ENCODE results near the gene FUT7. TPM values are rescaled to one million over a fixed set of nuclear protein-coding genes. Genes with fewer than 3 reads are reported as not detected.

FUT7 gene
- total RNA-seq, 2 donors from 2014 or later: 1.4 to 1.6 TPM

- ATAC-seq (no peak), DNase-seq (ENCODE audit: low spot score in 2 of 2) (no peak)
- no peaks in the 10 kb centered on the region for H3K36me3 Mint-ChIP-seq
- no peaks in the 10 kb centered on the region for H3K9me3 Mint-ChIP-seq
- peak overlapping the region; percentile 68 to 71 for H3K27ac Mint-ChIP-seq
Observed at GRCh38 chr9:136992819-136993369, 39.0 kb downstream of the FUT7 start.

- peak within 1 kb of the TSS; percentile 68 to 71 for H3K27ac Mint-ChIP-seq
- no peaks in the 10 kb centered on the region for H3K9me3 Mint-ChIP-seq
- H3K36me3 Mint-ChIP-seq: no peaks in the 10 kb centered on the region
- peak; percentile 95 to 98 for DNase-seq (ENCODE audit: low spot score in 2 of 2)
- peak; percentile 91 to 95 for ATAC-seq
Observed at GRCh38 chr9:136991993-136992818, 39.7 kb downstream of the FUT7 start, which contains the start of gene PAXX. Gene PAXX (plus strand): TSS chr9:136992422. CDS start chr9:136992444, 22 bp downstream.

GRCh38 chr9:136990242-136990911, 41.5 kb downstream of the FUT7 start:
- Mint-ChIP-seq H3K27ac (peak overlapping the region in 1 of 2 donors; percentile 71), H3K9me3 (no peaks in the 10 kb centered on the region), H3K36me3 (no peaks in the 10 kb centered on the region)
- ATAC-seq (no peak), DNase-seq (ENCODE audit: low spot score in 2 of 2) (no peak)

- no peak for DNase-seq (ENCODE audit: low spot score in 2 of 2)
- no peaks in the 10 kb centered on the region for H3K9me3 Mint-ChIP-seq
- no peak for ATAC-seq
- no peak overlapping the region for H3K27ac Mint-ChIP-seq
- peaks cover 0 to 3% of the 10 kb centered on the region in 2 donors for H3K36me3 Mint-ChIP-seq
Observed at GRCh38 chr9:136988872-136989271, 43.0 kb downstream of the FUT7 start.

- peaks cover 0 to 6% of the 10 kb centered on the region in 2 donors for H3K36me3 Mint-ChIP-seq
- DNase-seq (ENCODE audit: low spot score in 2 of 2) (no peak), ATAC-seq (no peak)
- no peak overlapping the region for H3K27ac Mint-ChIP-seq
- H3K9me3 Mint-ChIP-seq: no peaks in the 10 kb centered on the region
Observed at GRCh38 chr9:136985853-136986252, 46.0 kb downstream of the FUT7 start.

GRCh38 chr9:136985027-136985602, 46.8 kb downstream of the FUT7 start:
- Mint-ChIP-seq H3K36me3 (peaks cover 0 to 6% of the 10 kb centered on the region in 2 donors), H3K27ac (no peak overlapping the region), H3K9me3 (no peaks in the 10 kb centered on the region)
- no peak for DNase-seq (ENCODE audit: low spot score in 2 of 2)
- no peak for ATAC-seq

- DNase-seq (ENCODE audit: low spot score in 2 of 2) (no peak), ATAC-seq (no peak)
- peaks cover 0 to 6% of the 10 kb centered on the region in 2 donors for H3K36me3 Mint-ChIP-seq
- no peaks in the 10 kb centered on the region for H3K9me3 Mint-ChIP-seq
- no peak overlapping the region for H3K27ac Mint-ChIP-seq
Observed at GRCh38 chr9:136984464-136985026, 47.3 kb downstream of the FUT7 start.

- DNase-seq (ENCODE audit: low spot score in 2 of 2) (no peak), ATAC-seq (no peak)
- H3K36me3 Mint-ChIP-seq: peaks cover 0 to 6% of the 10 kb centered on the region in 2 donors
- no peak overlapping the region for H3K27ac Mint-ChIP-seq
- H3K9me3 Mint-ChIP-seq: no peaks in the 10 kb centered on the region
Observed at GRCh38 chr9:136983656-136984314, 48.1 kb downstream of the FUT7 start.

GRCh38 chr9:136983167-136983566, 48.7 kb downstream of the FUT7 start:
- no peak for ATAC-seq
- Mint-ChIP-seq H3K27ac (no peak overlapping the region), H3K9me3 (no peaks in the 10 kb centered on the region), H3K36me3 (peaks cover 0 to 6% of the 10 kb centered on the region in 2 donors)
- no peak for DNase-seq (ENCODE audit: low spot score in 2 of 2)

- DNase-seq (ENCODE audit: low spot score in 2 of 2) (no peak), ATAC-seq (no peak)
- H3K9me3 Mint-ChIP-seq: no peaks in the 10 kb centered on the region
- H3K27ac Mint-ChIP-seq: no peak within 1 kb of the TSS
- H3K36me3 Mint-ChIP-seq: peaks cover 0 to 6% of the 10 kb centered on the region in 2 donors
Observed at GRCh38 chr9:136982232-136983051, 49.4 kb downstream of the FUT7 start, which contains the start of gene LCNL1. Gene LCNL1 (plus strand): TSS chr9:136982993. CDS start chr9:136983587, 594 bp downstream.

- no peak overlapping the region for H3K27ac Mint-ChIP-seq
- peaks cover 0 to 6% of the 10 kb centered on the region in 2 donors for H3K36me3 Mint-ChIP-seq
- DNase-seq (ENCODE audit: low spot score in 2 of 2): no peak
- ATAC-seq: no peak
- no peaks in the 10 kb centered on the region for H3K9me3 Mint-ChIP-seq
Observed at GRCh38 chr9:136981588-136982231, 50.2 kb downstream of the FUT7 start.

- DNase-seq (ENCODE audit: low spot score in 2 of 2): no peak
- Mint-ChIP-seq H3K27ac (no peak overlapping the region), H3K9me3 (no peaks in the 10 kb centered on the region), H3K36me3 (peaks cover 0 to 6% of the 10 kb centered on the region in 2 donors)
- no peak for ATAC-seq
Observed at GRCh38 chr9:136980669-136981478, 51.0 kb downstream of the FUT7 start.
